Measurements from ENCODE around the gene NDUFS7.

DNA sequence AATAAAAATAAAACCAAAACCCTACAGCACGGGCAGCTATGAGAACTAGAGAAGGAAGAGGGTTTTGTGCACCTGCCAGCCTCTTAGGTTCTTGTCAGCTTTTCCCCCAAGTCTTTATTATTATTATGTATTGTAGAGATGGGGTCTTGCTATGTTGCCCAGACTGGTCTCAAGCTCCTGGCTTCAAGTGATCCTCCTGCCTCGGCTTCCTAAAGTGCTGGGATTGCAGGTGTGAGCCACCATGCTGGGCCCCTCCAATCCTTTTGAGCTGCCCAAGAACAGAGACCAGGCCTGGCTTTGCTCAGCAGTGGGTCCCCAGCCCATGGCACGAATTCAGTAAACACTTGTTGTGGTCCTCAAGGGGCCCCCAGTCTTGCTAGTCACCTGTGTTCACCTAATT is 1.5 kb upstream of the NDUFS7 start:
- TF ChIP-seq, protein P1, sequence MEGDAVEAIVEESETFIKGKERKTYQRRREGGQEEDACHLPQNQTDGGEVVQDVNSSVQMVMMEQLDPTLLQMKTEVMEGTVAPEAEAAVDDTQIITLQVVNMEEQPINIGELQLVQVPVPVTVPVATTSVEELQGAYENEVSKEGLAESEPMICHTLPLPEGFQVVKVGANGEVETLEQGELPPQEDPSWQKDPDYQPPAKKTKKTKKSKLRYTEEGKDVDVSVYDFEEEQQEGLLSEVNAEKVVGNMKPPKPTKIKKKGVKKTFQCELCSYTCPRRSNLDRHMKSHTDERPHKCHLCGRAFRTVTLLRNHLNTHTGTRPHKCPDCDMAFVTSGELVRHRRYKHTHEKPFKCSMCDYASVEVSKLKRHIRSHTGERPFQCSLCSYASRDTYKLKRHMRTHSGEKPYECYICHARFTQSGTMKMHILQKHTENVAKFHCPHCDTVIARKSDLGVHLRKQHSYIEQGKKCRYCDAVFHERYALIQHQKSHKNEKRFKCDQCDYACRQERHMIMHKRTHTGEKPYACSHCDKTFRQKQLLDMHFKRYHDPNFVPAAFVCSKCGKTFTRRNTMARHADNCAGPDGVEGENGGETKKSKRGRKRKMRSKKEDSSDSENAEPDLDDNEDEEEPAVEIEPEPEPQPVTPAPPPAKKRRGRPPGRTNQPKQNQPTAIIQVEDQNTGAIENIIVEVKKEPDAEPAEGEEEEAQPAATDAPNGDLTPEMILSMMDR (conservative IDR thresholded peaks at IDR 0.05 in 1 of 2, IDR thresholded peaks at IDR 0.05 in 1 of 2; ENCODE audit: extremely low read depth in 1 of 2, insufficient read depth in 1 of 2, low read depth in 1 of 2, low read length in 2 of 2): no peak
- TF ChIP-seq EZH2 (IDR thresholded peaks at IDR 0.05; ENCODE audit: borderline replicate concordance, low read length): no peak

All from mammary epithelial cell (primary cell).